Epidermal melanocyte (primary cell): ENCODE results near the gene SPATA17.
A peak's percentile ranks its signal among the peaks of the same experiment; 100 is the strongest.
"Not testable (repeated sequence)": the region's sequence is repeated elsewhere in the genome, so short reads cannot be mapped to it uniquely, and the experiment has no call there.

ENCODE experiments used
- DNase-seq: peaks from one replicate; pipeline ENCODE4 v3.0.0; 2011; ENCODE audit warnings: low spot score; ENCODE audit not compliant: insufficient read length

Gene SPATA17, protein sequence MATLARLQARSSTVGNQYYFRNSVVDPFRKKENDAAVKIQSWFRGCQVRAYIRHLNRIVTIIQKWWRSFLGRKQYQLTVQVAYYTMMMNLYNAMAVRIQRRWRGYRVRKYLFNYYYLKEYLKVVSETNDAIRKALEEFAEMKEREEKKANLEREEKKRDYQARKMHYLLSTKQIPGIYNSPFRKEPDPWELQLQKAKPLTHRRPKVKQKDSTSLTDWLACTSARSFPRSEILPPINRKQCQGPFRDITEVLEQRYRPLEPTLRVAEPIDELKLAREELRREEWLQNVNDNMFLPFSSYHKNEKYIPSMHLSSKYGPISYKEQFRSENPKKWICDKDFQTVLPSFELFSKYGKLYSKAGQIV

DNA sequence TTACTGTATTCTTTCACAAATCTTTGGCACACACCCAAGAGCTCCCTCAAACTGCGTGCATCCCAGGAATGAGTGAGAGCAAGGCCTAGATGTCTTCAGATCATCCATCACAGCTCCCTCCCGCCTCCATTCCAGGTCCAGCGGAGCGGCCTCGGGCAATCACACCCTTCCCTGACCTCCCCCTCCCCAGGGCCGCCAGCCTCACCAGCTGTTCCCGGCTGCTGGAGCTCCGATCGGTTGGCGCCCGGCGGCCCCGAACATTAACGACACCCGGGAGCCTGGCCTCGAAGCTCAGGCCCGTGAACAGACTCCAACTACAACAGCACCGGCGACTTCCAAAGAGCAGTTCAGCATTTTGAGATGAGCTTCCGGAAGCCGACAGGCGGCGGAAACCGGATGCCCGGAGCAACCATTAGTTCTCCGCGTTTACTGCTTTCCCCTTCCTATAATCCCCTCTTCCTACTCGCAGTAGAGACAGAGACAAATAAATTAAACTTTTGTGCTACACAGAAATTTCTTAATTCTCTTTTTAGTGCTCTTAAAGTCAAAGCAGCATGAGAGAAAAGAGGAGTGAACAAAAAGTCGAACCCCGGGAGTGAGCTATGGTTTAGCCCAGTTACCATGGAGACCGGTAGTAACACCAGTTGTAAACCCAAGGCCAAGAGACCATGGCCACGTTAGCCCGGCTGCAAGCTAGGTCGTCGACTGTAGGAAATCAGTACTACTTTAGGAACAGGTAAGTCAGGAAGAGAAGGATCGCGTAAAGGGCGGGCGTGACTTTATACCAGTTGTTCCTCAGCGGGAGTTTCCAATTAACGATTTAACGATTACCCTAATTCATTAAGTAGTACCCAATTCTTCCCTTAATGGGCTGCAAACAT, at the start of gene SPATA17, which contains the start of gene GPATCH2:
TSS of gene SPATA17 (plus strand) at position 634 of the 881 bp plus-strand sequence. CDS start at position 669, 35 bp downstream.
TSS of gene GPATCH2 (minus strand) at position 380 of the 881 bp plus-strand sequence. CDS start at position 261, 119 bp downstream.
- DNase-seq, result peak; percentile 89

DNA sequence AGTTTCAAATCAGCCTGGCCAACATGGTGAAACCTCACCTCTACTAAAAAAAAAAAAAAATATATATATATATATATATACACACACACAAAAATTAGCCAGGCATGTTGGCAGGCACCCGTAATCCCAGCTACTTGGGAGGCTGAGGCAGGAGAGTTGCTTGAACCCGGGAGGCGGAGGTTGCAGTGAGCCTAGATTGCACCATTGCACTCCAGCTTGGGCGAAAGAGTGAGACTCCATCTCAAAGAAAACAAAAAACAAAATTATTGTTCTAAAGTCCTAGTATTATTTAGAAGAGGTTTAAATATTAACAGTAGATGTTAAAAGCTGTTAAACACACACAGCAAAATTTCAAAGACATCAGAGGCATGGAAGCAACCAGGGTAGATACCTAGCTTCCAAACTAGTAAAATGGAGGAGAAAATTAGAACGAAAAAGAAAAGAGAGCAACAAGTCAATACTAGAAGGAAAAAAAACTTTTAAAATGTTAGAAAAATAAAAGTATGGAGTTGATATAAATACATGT, 46.8 kb upstream of the SPATA17 start:
- not testable (repeated sequence) for DNase-seq

DNA sequence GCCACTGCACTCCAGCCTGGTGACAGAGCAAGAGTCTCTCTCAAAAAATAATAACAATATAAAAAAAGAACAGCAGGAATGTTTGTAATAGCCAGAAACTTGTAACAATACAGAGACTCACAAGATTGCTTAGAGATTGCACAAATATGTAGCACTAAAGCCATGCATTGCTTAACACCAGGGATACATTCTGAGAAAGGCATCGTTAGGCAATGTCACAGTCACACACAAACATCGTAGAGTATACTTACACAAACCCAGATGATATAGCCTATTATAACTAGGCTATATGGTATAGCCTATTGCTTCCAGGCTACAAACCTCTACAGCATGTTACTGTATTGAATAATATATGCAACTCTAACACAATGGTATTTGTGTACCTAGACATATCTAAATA, 45.6 kb upstream of the SPATA17 start:
- DNase-seq, result no peak

DNA sequence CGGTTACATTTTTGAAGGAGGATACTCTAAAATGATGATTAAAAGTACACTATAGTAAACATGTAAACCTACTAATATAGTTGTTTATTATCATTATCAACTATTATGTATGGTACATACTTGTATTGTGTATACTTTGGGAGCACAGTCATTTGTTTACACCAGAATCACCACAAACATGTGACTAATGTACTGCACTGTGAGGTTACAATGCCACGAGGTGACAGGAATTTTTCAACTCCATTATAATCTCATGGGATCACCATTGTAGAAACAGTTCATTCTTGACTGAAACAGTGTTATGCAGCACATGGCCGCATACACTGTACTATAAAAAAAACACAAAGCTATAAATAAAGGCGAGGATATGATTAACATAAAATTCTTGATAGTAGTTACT, 44.6 kb upstream of the SPATA17 start:
- DNase-seq, result no peak

DNA sequence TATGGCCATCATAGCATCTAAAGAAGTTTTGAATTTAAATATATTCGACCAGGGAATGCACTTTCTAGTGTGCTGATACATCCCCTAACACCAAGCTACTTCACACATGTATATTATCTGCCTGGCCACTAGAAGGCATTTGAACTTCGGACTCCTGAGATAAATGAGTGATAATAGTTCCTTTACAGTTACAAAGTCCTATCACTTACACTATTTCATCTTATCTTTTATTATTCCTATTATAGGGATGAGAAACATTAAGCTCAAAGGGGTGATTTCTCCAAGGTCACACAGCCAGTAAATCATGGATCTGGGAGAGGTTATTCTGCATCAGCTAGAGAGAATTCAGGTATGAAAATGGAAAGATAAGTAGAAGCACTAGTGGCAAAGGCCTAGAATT, 40.5 kb upstream of the SPATA17 start:
- no peak for DNase-seq

DNA sequence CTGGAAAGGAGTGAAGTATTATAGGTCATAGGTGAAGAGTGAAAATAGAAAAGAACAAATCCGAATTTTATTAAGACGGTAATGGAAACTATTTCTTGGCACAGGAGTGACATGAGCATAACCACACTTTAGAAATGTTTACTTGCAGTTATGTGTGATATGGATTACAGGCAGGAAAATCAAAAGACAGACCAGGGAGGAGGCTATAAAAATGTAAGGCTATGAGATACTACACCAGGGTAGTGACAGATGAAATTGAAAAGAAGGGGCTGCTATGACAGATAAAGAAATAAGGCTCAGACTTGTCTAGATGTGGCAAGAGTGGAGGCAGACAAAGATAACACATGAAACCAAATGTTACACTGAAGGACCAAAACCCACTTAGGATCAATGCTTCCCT, 32.0 kb upstream of the SPATA17 start:
- DNase-seq, result no peak

DNA sequence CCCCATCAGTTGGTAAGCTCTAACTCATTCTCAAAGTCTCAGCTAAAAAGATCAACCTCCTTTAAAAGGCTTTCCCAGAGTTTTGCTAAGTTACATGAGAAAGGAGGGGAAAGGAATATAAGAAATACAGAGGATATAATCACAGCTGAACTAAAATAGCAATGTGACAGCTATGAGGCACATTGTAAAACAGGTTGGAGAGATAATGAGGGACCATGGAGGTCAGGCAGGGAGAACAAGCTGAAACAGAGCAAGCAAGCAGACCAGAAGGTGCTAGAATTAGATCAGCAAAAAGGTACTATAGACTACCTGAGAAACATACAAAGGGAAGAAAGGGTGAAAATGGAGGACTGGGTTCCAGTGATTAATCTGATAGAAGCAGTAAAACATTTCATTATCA, 28.8 kb upstream of the SPATA17 start:
- DNase-seq, result no peak

DNA sequence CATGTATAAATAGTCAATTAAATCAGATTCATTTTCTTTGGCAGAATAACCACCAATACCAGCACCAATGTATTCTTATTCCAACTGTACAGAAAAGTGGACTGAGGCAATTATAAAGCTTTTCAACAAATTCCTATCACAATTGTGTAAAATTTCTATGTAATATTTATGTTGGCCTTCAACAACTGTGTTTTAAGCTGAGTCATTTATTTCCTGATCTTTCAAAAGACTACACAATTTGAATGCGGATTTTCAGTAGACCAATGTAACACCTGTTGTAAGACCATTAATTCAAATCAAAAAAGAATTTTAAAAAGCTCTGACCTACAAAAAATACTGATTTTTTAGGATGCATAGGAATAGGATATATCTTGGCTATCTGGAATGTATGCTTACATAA, 25.8 kb upstream of the SPATA17 start:
- no peak for DNase-seq

DNA sequence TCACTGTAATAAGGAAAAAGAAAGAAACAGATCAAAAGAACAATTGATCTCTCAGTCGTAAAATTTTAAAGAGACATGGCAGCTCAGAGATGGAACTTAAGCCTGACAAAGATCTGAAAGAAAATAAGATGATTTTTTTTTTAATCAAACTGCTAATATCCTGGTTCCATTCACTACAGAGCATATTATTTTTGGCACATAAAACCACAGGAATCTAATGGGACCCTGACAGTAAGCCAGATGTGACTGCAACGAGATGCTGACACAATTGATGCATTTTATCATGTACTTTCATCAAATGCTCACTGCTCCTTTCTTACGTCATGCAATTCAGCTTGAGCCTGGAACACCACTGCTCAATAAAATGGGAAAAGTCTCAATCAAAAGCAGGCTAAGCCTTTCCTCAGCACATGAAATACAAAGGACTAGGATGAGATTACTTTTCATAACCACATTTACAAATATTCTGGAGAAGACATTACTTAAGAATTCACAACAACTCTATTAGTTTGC, 16.9 kb upstream of the SPATA17 start:
- no peak for DNase-seq

DNA sequence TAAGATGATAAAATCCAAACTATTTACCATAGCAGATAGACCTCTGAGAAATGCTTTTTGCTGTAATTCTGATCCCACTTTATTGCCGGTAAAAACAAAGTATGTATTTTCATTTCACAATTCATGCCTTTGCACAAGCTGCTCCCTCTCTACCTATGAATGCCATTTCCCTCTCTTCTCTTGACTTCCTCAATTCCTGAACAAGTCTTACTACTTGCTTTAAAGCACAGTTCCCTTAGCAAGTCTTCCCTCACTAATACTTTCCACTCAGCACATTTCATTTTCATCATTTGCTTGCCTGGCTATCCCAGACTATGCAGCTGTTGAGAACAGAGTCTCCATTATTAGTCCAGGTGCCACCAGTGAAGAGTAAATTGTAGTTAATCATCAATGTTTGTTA, 14.0 kb upstream of the SPATA17 start:
- no peak for DNase-seq

DNA sequence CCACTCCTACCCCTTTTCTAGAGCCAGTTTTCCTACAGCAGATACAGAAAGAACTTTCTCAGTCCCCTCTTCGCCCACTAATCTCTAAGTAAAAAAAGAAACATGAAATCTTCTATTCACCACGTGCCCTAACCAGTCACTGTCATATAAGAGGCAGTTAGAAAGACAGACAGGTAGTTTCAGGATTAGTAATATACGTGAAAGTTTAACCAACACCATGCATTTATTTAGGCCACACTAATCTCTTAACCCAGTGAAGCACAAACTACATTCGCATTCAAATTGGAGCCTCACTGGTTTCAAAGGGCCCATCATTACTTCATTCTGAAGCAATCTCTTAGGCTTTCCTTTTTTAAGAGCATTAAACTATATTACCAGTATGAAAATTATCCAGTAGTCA, 10.3 kb upstream of the SPATA17 start:
- no peak for DNase-seq

DNA sequence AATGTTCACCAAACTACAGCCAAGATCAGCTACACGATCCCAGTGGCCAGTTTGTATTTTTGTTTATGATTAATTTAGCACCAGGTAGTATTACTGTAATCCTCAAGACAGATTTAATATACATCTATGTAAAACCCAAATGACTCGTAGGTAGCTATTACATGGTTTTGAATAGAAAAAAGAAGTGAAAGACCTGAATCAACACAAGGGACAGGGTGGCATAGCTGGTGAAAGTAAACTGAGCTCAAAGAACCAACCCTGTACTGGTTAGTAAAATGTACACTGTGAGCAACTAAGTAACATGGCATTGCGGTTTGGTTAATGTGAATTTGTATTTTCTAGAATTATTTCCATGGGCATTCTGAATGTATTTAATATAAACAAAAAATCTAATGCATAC, 9.1 kb upstream of the SPATA17 start:
- DNase-seq, result no peak

DNA sequence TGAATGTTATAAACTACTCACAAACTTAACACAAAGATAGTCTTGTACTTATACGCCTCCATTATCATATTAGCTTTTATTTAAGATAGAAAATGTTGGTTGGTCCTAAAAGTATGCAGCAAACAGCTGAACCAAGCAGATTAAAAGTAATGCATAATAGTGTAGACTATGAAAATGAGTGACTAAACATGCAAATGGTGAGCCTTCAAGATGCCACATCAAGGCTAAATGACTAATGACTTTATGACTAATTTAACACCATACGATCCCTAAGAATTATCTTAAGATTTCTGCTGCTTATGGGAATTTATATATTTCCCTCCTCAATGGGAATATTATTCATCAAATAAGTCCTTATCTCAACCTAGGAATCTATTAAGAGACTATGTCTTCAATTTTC, 4.8 kb upstream of the SPATA17 start:
- DNase-seq, result no peak

DNA sequence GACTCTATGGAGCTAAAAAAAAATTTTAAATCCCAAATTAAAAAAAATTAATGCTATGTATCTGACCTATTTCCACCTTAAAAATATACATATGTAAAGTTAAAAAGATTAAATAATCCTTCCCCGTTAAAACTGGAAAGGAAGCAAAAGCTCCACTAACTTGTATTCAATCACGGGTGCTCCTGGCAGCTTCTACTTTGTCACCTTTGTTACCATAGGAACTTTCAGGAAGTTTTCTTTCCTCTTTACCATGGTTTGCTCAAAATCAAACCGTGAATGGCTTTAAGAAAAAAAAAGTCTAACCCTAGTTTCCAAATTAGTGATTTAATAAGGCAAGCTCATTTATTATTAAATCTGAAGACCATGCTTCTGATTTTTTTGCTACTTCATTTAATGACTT, 3.7 kb upstream of the SPATA17 start:
- no peak for DNase-seq

DNA sequence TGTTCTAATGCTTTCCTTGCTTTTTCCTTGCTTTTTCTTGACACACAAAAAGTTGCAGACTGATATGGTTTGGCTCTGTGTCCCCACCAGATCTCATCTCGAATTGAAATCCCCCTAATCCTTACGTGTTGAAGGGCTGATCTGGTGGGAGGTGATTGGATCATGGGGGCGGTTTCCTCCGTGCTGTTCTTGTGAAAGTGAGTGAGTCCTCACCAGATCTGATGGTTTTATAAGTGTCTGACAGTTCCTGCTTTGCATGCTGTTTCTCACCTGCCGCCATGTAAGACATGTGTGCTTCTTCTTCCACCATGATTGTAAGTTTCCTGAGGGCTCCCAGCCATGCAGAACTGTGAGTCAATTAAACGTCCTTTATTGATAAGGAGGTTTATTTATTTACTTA, 11.3 kb downstream of the SPATA17 start:
- DNase-seq, result no peak

DNA sequence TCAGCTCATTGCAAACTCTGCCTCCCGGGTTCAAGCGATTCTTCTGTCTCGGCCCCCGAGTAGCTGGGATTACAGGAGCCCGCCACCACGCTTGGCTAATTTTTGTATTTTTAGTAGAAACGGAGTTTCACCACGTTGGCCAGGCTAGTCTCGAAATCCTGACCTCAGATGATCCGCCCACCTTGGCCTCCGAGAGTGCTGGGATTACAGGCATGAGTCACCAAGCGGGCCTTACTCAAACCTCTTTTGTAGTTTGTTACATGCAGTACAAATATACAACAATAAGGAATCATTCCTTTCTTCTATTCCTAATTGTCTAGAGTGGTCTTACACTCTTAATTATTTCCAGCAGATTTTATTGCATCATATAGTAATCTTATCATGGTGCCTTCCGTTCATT, 16.6 kb downstream of the SPATA17 start:
- no peak for DNase-seq

DNA sequence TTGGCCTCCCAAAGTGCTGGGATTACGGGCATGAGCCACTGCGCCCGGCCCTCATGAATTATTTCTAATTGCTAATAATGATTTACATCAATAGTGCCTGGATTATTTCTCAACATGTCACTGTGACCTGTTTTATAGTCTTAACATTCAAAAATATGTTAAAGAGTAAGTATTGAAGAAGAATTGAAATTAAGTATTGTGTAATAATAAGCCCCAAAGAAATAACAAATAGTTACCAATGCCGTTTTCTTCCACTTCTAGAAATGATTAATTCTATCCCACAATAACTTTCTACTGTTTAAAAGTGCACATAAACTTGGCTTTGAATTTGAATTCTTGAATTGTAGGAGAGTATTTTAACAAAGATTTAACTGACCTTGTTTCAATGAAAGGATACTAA, 19.5 kb downstream of the SPATA17 start:
- DNase-seq, result no peak

DNA sequence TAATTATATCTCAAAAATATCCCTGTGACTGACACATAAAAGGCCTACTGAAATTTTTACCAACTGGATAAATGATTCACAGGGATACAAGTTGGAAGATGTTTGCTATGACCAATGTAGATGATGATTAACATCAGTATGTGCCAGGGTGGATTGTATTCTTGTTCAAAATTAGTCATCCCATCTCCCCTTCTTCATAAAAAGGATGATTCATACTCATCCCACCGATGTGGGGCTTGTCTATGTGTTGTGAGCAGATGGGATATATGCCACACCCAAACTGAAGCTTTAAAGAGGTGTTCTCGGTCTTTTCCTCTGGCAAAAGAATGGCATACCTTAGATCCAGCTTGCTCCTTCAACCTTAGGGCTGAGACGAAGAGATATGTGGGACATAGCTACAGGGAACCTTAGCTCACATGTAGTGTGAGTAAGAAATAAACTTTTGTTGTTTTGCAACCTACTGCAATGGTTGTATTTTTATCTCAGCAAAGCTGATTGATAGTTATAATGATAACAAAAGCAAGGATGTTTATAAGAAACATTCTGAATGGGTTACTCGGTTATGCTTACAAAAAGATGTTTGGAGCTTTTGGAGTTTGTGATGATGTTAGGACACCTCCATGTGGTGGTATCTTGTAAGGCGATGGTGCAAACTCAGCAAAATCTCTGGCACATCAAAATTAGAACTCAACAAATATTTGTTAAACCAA, 29.4 kb downstream of the SPATA17 start:
- DNase-seq, result no peak

DNA sequence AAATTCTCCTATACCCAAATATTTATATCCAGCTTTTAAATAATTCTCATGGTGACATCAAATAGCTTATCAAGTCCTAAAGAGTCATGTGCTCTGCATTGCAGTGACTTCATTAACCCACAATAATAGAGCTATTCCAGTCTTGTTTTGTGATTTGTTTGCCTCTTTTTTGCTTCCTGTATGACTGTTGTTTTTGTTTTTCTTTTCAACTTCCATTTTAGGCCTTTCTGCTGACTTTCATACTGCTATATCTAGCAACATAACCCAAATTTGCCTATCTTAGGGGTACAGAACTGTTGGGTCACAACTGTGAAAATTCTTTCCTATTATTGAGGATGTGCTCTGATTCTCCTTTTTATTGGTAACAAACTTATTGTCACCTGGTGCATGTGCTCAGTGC, 30.3 kb downstream of the SPATA17 start:
- no peak for DNase-seq

DNA sequence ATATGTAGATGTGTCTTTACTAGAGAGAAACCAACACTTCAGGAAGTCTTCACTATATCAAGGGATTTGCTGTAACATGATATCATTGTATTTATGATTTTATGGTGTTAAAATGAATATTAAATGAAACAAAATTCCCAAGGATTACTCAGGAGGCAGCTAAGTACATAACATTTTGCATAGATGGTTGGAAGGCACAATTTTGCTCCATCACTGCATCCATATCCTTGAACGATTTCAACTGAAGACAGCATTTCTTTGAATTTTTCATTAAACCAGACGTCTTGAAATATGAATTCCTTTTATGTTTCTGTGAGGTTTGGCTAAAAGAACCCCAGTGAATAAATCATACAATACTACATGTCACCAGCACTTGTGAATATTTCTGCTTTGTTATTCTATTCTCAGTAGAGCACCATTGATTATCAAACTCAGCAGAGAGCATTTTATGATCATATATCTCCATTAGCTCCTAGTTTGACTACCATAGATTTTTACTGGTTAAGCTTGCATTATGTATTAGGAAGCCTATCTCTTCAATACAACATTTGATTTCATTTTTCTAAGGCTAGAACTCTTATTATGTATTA, 37.3 kb downstream of the SPATA17 start:
- no peak for DNase-seq

DNA sequence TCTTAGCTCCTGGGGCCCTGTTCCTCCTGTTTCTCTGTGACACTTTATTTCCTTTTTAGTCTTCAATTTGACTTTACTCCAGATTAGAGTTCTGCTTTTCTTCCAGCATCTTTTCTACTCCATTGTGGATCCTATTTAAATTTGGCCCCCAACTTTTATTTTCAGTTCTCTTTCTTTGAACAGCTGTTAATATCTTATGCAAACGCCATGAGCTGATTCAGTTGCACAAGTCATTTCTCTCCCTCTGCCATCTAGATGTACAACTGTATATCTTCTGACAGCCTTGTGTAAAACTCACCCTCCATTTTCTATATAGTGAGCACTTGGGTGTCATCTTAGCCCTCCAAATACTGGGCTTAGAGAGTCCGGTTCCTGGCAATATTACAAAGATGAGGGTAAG, 42.2 kb downstream of the SPATA17 start:
- no peak for DNase-seq
